ENCODE measurements around the gene RNF167.
A peak's percentile ranks its signal among the peaks of the same experiment; 100 is the strongest.
"Not testable (repeated sequence)": the region's sequence is repeated elsewhere in the genome, so short reads cannot be mapped to it uniquely, and the experiment has no call there.

Gene RNF167

GRCh38 chr17:4903051-4903818 lies 36.8 kb upstream of the RNF167 start, which contains the start of gene CHRNE:
Gene CHRNE (minus strand): TSS chr17:4903098. CDS start chr17:4903063, 35 bp downstream.
- peak in 1 of 2 donors; percentile 48 for DNase-seq

- not testable (repeated sequence) for DNase-seq
Observed at GRCh38 chr17:4906642-4907041, 33.4 kb upstream of the RNF167 start.

GRCh38 chr17:4908301-4908700 lies 31.8 kb upstream of the RNF167 start:
- DNase-seq: no peak

- DNase-seq: peak; percentile 80 to 81
Observed at GRCh38 chr17:4908711-4909496, 31.2 kb upstream of the RNF167 start.

GRCh38 chr17:4913994-4914393 lies 26.1 kb upstream of the RNF167 start:
- DNase-seq: no peak

GRCh38 chr17:4914551-4914950 lies 25.5 kb upstream of the RNF167 start:
- not testable (repeated sequence) for DNase-seq

- DNase-seq: no peak
Observed at GRCh38 chr17:4919511-4920047, 20.5 kb upstream of the RNF167 start.

GRCh38 chr17:4920351-4921048 lies 19.6 kb upstream of the RNF167 start:
- no peak for DNase-seq

GRCh38 chr17:4921320-4921719 lies 18.7 kb upstream of the RNF167 start:
- DNase-seq: no peak

GRCh38 chr17:4926577-4927335 lies 13.3 kb upstream of the RNF167 start:
- DNase-seq: not testable (repeated sequence)

GRCh38 chr17:4928881-4929280 lies 11.2 kb upstream of the RNF167 start:
- DNase-seq: no peak

GRCh38 chr17:4931963-4932362 lies 8.1 kb upstream of the RNF167 start, which contains the start of gene GP1BA:
Gene GP1BA (plus strand): TSS chr17:4932277. CDS start chr17:4932605, 328 bp downstream.
- no peak for DNase-seq

- no peak for DNase-seq
Observed at GRCh38 chr17:4932756-4933155, 7.3 kb upstream of the RNF167 start.

GRCh38 chr17:4933646-4934045 lies 6.4 kb upstream of the RNF167 start:
- DNase-seq: no peak

GRCh38 chr17:4934173-4934979 lies 5.7 kb upstream of the RNF167 start:
- no peak for DNase-seq

GRCh38 chr17:4935650-4936049 lies 4.4 kb upstream of the RNF167 start:
- no peak for DNase-seq

- DNase-seq: no peak
Observed at GRCh38 chr17:4936436-4936835, 3.6 kb upstream of the RNF167 start.

- no peak for DNase-seq
Observed at GRCh38 chr17:4937553-4937952, 2.5 kb upstream of the RNF167 start.

- no peak for DNase-seq
Observed at GRCh38 chr17:4938069-4938491, 2.0 kb upstream of the RNF167 start.

- no peak for DNase-seq
Observed at GRCh38 chr17:4938688-4939545, 1.2 kb upstream of the RNF167 start.

GRCh38 chr17:4939546-4939795 lies 597 bp upstream of the RNF167 start:
- DNase-seq: no peak

Measured in hippocampal formation (tissue), 2 donors.